H9 (cell line): ENCODE measurements around the gene SPOCD1. TPM values are rescaled to one million over a fixed set of nuclear protein-coding genes. Genes with fewer than 3 reads are reported as not detected.

ENCODE experiments used
- DNase-seq: peaks from one replicate; pipeline ENCODE4 v3.0.0-alpha.2; 2017
- H2AFZ ChIP-seq: one replicate; pipeline ENCODE4 v1.6.1; 2013; ENCODE audit warnings: mild to moderate bottlenecking, low read length, control low read depth, moderate library complexity
- H2AK5ac ChIP-seq: 2 replicates; pipeline ENCODE4 v1.6.1; 2013; ENCODE audit warnings: low read length, control low read depth, mixed read lengths; ENCODE audit not compliant: insufficient read length
- H2BK120ac ChIP-seq: one replicate; pipeline ENCODE4 v1.6.1; 2013; ENCODE audit warnings: low read depth, mild to moderate bottlenecking, low read length, control low read depth, inconsistent platforms; ENCODE audit not compliant: poor library complexity, severe bottlenecking
- H2BK12ac ChIP-seq: 2 replicates; pipeline ENCODE4 v1.6.1; 2013; ENCODE audit warnings: low read length, control low read depth, mixed read lengths, low read depth; ENCODE audit not compliant: insufficient read length
- H2BK15ac ChIP-seq: 2 replicates; pipeline ENCODE4 v1.6.1; 2013; ENCODE audit warnings: low read depth, low read length, control low read depth
- H2BK20ac ChIP-seq: one replicate; pipeline ENCODE4 v1.6.1; 2013; ENCODE audit warnings: low read depth, mild to moderate bottlenecking, low read length, control low read depth, inconsistent platforms; ENCODE audit not compliant: poor library complexity, severe bottlenecking
- H2BK5ac ChIP-seq: 2 replicates; pipeline ENCODE4 v1.6.1; 2013; ENCODE audit warnings: low read length, control low read depth, mixed read lengths; ENCODE audit not compliant: insufficient read length
- H3K14ac ChIP-seq: 2 replicates; pipeline ENCODE4 v1.6.1; 2013; ENCODE audit warnings: low read length, control low read depth; ENCODE audit not compliant: insufficient read depth
- H3K18ac ChIP-seq: 2 replicates; pipeline ENCODE4 v1.6.1; 2013; ENCODE audit warnings: low read depth, mild to moderate bottlenecking, mixed read lengths, low read length, control low read depth; ENCODE audit not compliant: insufficient read length
- H3K23ac ChIP-seq: 2 replicates; pipeline ENCODE4 v1.6.1; 2013; ENCODE audit warnings: low read length, control low read depth, mixed read lengths, low read depth; ENCODE audit not compliant: insufficient read length
- H3K23me2 ChIP-seq: 2 replicates; pipeline ENCODE4 v1.6.1; 2013; ENCODE audit warnings: low read depth, mild to moderate bottlenecking, mixed read lengths, low read length, control low read depth; ENCODE audit not compliant: insufficient read length, poor library complexity, severe bottlenecking
- H3K27ac ChIP-seq: 2 replicates; pipeline ENCODE4 v1.5.1; 2013; ENCODE audit warnings: low read length, control low read depth, mixed read lengths, low read depth; ENCODE audit not compliant: insufficient read length
- H3K27me3 ChIP-seq: 2 replicates; pipeline ENCODE4 v1.6.1; 2013; ENCODE audit warnings: low read length, control low read depth, inconsistent platforms; ENCODE audit not compliant: insufficient read depth
- H3K4ac ChIP-seq: 2 replicates; pipeline ENCODE4 v1.6.1; 2013; ENCODE audit warnings: low read depth, mild to moderate bottlenecking, control low read depth, inconsistent platforms, low read length, moderate library complexity
- H3K4me1 ChIP-seq: 2 replicates; pipeline ENCODE4 v1.6.1; 2013; ENCODE audit warnings: low read length, control low read depth, inconsistent platforms; ENCODE audit not compliant: insufficient read depth
- H3K4me2 ChIP-seq: 2 replicates; pipeline ENCODE4 v1.6.1; 2013; ENCODE audit warnings: low read length, control low read depth, mixed read lengths; ENCODE audit not compliant: insufficient read length, insufficient read depth
- H3K56ac ChIP-seq: 2 replicates; pipeline ENCODE4 v1.6.1; 2013; ENCODE audit warnings: low read depth, mild to moderate bottlenecking, mixed read lengths, low read length, control low read depth; ENCODE audit not compliant: insufficient read length
- H3K79me1 ChIP-seq: 2 replicates; pipeline ENCODE4 v1.6.1; 2013; ENCODE audit warnings: low read depth, mild to moderate bottlenecking, moderate library complexity, low read length, control low read depth, inconsistent platforms; ENCODE audit not compliant: insufficient read depth, poor library complexity, severe bottlenecking
- H3K79me2 ChIP-seq: 2 replicates; pipeline ENCODE4 v1.6.1; 2013; ENCODE audit warnings: low read length, control low read depth, inconsistent platforms; ENCODE audit not compliant: insufficient read depth
- H3K9ac ChIP-seq: 2 replicates; pipeline ENCODE4 v1.6.1; 2013; ENCODE audit warnings: low read length, control low read depth, mixed read lengths; ENCODE audit not compliant: insufficient read length; ENCODE audit errors: extremely low read depth
- H3K9me3 ChIP-seq: one replicate; pipeline ENCODE4 v1.6.1; 2013; ENCODE audit warnings: low read depth, low read length, inconsistent platforms; ENCODE audit not compliant: control insufficient read depth
- H3T11ph ChIP-seq: one replicate; pipeline ENCODE4 v1.6.1; 2013; ENCODE audit warnings: mild to moderate bottlenecking, low read length, control low read depth, inconsistent platforms
- H4K20me1 ChIP-seq: one replicate; pipeline ENCODE4 v1.6.1; 2013; ENCODE audit not compliant: control insufficient read depth, insufficient read length, insufficient read depth
- H4K5ac ChIP-seq: 2 replicates; pipeline ENCODE4 v1.6.1; 2013; ENCODE audit warnings: low read depth, mild to moderate bottlenecking, mixed read lengths, low read length, control low read depth; ENCODE audit not compliant: insufficient read length
- H4K8ac ChIP-seq: replicated peaks from 2 replicates; pipeline ENCODE4 v1.6.1; 2013; ENCODE audit warnings: low read length, control low read depth, mixed read lengths, low read depth; ENCODE audit not compliant: insufficient read length
- H4K91ac ChIP-seq: 2 replicates; pipeline ENCODE4 v1.6.1; 2013; ENCODE audit warnings: low read depth, mild to moderate bottlenecking, moderate library complexity, mixed read lengths, low read length, control low read depth; ENCODE audit not compliant: insufficient read length
- H3K27ac Mint-ChIP-seq, 3 experiments: 2 replicates in 2 of 3; 3 replicates in 1 of 3; pipeline ENCODE4 v1.8.0; 2020 to 2021; ENCODE audit warnings: mixed read lengths in 3 of 3, mild to moderate bottlenecking in 1 of 3, moderate library complexity in 1 of 3
- H3K27me3 Mint-ChIP-seq: 2 replicates; pipeline ENCODE4 v1.8.0; 2021; ENCODE audit warnings: low read depth, mild to moderate bottlenecking, moderate library complexity, mixed read lengths
- H3K36me3 Mint-ChIP-seq, 3 experiments: 2 replicates in 2 of 3; 3 replicates in 1 of 3; pipeline ENCODE4 v1.8.0; 2020 to 2021; ENCODE audit warnings: low read depth in 3 of 3, mixed read lengths in 3 of 3; ENCODE audit not compliant: insufficient read depth in 1 of 3
- H3K4me1 Mint-ChIP-seq, 2 experiments: 2 replicates each; pipeline ENCODE4 v1.8.0; 2020; ENCODE audit warnings: mixed read lengths in 2 of 2
- H3K4me3 Mint-ChIP-seq, 2 experiments: 2 replicates in 1 of 2; 3 replicates in 1 of 2; pipeline ENCODE4 v1.8.0; 2020 to 2021; ENCODE audit warnings: mild to moderate bottlenecking in 2 of 2, mixed read lengths in 2 of 2, moderate library complexity in 1 of 2
- H3K9me3 Mint-ChIP-seq, 2 experiments: 2 replicates in 1 of 2; 3 replicates in 1 of 2; pipeline ENCODE4 v1.8.0; 2020; ENCODE audit warnings: mild to moderate bottlenecking in 2 of 2, mixed read lengths in 2 of 2, moderate library complexity in 1 of 2
- WGBS: extraction: QIAGEN DNeasy Blood & Tissue Kit; methylation state at CpG from one replicate; pipeline ENCODE4 v1.1.7; 2013; ENCODE audit warnings: missing lambda C conversion rate, low lambda C conversion rate, mixed read lengths; ENCODE audit not compliant: insufficient read length; ENCODE audit errors: extremely low coverage; 5-methylcytosine and 5-hydroxymethylcytosine counted together
- total RNA-seq: library from RNA; stranded (reverse); gene quantifications from 2 replicates; pipeline ENCODE4 v1.2.1, GENCODE V29; 2021
- TF ChIP-seq, protein P1 (sequence below): fragments of 200-600 bp; sonication (generic); conservative IDR thresholded peaks from 3 replicates; pipeline ENCODE4 v1.8.0; 2021; ENCODE audit warnings: antibody characterized with exemption, mild to moderate bottlenecking

The SPOCD1 gene
- total RNA-seq, 1 experiment from 2014 or later: 1.5 TPM

DNA sequence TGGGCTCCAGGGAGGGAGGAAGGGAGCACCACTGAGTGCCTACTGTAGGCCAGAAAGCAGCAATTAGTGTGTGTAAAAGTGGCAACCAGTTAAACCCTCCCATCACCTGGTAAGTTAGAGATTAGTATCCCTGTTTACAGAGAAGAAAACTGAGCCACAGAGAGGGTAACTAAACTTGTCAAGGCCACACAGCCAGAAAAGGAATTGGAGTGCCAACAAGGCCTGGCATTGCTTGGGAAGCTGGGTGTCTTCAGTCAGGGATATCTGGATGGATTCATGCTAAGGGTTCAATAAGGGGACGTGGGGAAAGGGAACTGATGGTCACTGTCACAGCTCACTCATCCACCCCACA lies 28.1 kb downstream of the SPOCD1 start:
- no peak overlapping the region for H2BK15ac ChIP-seq
- H3K4me1 Mint-ChIP-seq: peaks cover 14 to 24% of the 10 kb centered on the region in 2 experiments
- peaks cover 6% of the 10 kb centered on the region for H3K23me2 ChIP-seq
- no peak overlapping the region for H3K14ac ChIP-seq
- H4K20me1 ChIP-seq: no peaks in the 10 kb centered on the region
- no peak overlapping the region for H3T11ph ChIP-seq
- no peaks in the 10 kb centered on the region for H3K27me3 ChIP-seq
- H3K4me2 ChIP-seq: peak overlapping the region; percentile 88
- H2AFZ ChIP-seq: no peak overlapping the region
- no peak overlapping the region for H2BK12ac ChIP-seq
- peaks cover 3% of the 10 kb centered on the region; the same call in 1 of the 2 replicates for H3K4me1 ChIP-seq
- H3K79me2 ChIP-seq: no peaks in the 10 kb centered on the region
- no peak for DNase-seq
- H3K4me3 Mint-ChIP-seq: peak overlapping the region; percentile 81 to 92
- WGBS: no CpG with 5 or more reads among the region's 1 CpG
- no peak overlapping the region for H2BK5ac ChIP-seq
- no peaks in the 10 kb centered on the region; the same call in 1 of the 2 replicates for H3K27me3 Mint-ChIP-seq
- H3K27ac Mint-ChIP-seq: peak overlapping the region; percentile 62 to 97 (median 93); a peak in 6 of 7 replicates
- H4K5ac ChIP-seq: no peak overlapping the region
- H3K27ac ChIP-seq: no peak overlapping the region
- H3K9me3 Mint-ChIP-seq: no peaks in the 10 kb centered on the region
- H3K9me3 ChIP-seq: no peaks in the 10 kb centered on the region
- H3K56ac ChIP-seq: no peak overlapping the region
- H3K23ac ChIP-seq: no peak overlapping the region
- H3K9ac ChIP-seq: no peak overlapping the region
- H2BK20ac ChIP-seq: no peak overlapping the region
- H3K18ac ChIP-seq: no peak overlapping the region
- no peak overlapping the region for H4K8ac ChIP-seq
- no peaks in the 10 kb centered on the region for H3K36me3 Mint-ChIP-seq
- no peak overlapping the region for H3K4ac ChIP-seq
- H3K79me1 ChIP-seq: no peaks in the 10 kb centered on the region
- no peak overlapping the region for H2BK120ac ChIP-seq
- TF ChIP-seq, protein P1, sequence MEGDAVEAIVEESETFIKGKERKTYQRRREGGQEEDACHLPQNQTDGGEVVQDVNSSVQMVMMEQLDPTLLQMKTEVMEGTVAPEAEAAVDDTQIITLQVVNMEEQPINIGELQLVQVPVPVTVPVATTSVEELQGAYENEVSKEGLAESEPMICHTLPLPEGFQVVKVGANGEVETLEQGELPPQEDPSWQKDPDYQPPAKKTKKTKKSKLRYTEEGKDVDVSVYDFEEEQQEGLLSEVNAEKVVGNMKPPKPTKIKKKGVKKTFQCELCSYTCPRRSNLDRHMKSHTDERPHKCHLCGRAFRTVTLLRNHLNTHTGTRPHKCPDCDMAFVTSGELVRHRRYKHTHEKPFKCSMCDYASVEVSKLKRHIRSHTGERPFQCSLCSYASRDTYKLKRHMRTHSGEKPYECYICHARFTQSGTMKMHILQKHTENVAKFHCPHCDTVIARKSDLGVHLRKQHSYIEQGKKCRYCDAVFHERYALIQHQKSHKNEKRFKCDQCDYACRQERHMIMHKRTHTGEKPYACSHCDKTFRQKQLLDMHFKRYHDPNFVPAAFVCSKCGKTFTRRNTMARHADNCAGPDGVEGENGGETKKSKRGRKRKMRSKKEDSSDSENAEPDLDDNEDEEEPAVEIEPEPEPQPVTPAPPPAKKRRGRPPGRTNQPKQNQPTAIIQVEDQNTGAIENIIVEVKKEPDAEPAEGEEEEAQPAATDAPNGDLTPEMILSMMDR: no peak
- H2AK5ac ChIP-seq: no peak overlapping the region
- no peak overlapping the region for H4K91ac ChIP-seq
